PC-9 (cell line): ENCODE measurements around the gene TAOK2. TPM values are rescaled to one million over a fixed set of nuclear protein-coding genes. Genes with fewer than 3 reads are reported as not detected.

Experiments
- BruUV-seq: library from RNA; stranded (reverse); fragments of 400-500 nt; replicated peaks from 2 replicates; lab custom pipeline; 2021; lab: Mats Ljungman, UMichigan
- CTCF ChIA-PET: fragments of 300-600 bp; sonication (Branson Sonifier 250); formaldehyde crosslinking; loops from one replicate; lab custom pipeline; 2022; ENCODE audit warnings: antibody characterized with exemption; lab: Charles Lee
- POLR2A ChIA-PET: fragments of 300-600 bp; sonication (Branson Sonifier 250); formaldehyde crosslinking; loops from one replicate; lab custom pipeline; 2022; ENCODE audit warnings: antibody characterized with exemption; ENCODE audit not compliant: unreplicated experiment; lab: Charles Lee
- DNase-seq, 2 experiments: peaks; one replicate each; pipeline versions ENCODE4 v3.0.0 to v3.0.0-alpha.2; 2015 to 2022; ENCODE audit warnings: mixed read lengths in 1 of 2
- H2AFZ ChIP-seq: fragments of 200-600 bp; sonication (generic); 2 replicates; pipeline ENCODE4 v1.8.1; 2017; ENCODE audit warnings: antibody characterized with exemption
- H3F3A ChIP-seq: fragments of 200-600 bp; sonication (generic); 2 replicates; pipeline ENCODE4 v1.8.1; 2017; ENCODE audit warnings: antibody characterized with exemption, mild to moderate bottlenecking, low read depth; ENCODE audit not compliant: insufficient read depth
- H3K27ac ChIP-seq: fragments of 200-600 bp; sonication (generic); 2 replicates; pipeline ENCODE4 v1.6.1; 2016; ENCODE audit warnings: mixed run types
- H3K27me3 ChIP-seq: fragments of 200-600 bp; sonication (generic); 2 replicates; pipeline ENCODE4 v1.6.1; 2016; ENCODE audit warnings: low read depth, mixed run types; ENCODE audit not compliant: insufficient read depth
- H3K36me3 ChIP-seq: fragments of 200-600 bp; sonication (generic); 2 replicates; pipeline ENCODE4 v1.6.1; 2016; ENCODE audit warnings: low read depth, mixed run types
- H3K4me1 ChIP-seq: fragments of 200-600 bp; sonication (generic); replicated peaks from 2 replicates; pipeline ENCODE4 v1.6.1; 2016; ENCODE audit warnings: mixed run types; ENCODE audit not compliant: insufficient read depth
- H3K4me2 ChIP-seq: fragments of 200-600 bp; sonication (generic); 2 replicates; pipeline ENCODE4 v1.6.1; 2017; ENCODE audit warnings: mixed run types
- H3K4me3 ChIP-seq: fragments of 200-600 bp; sonication (generic); 2 replicates; pipeline ENCODE4 v1.6.1; 2016; ENCODE audit warnings: mixed run types
- H3K79me2 ChIP-seq: fragments of 200-600 bp; sonication (generic); 2 replicates; pipeline ENCODE4 v1.6.1; 2017; ENCODE audit warnings: low read depth, mixed run types
- H3K9me2 ChIP-seq: fragments of 200-600 bp; sonication (generic); 2 replicates; pipeline ENCODE4 v1.8.1; 2017; ENCODE audit warnings: mild to moderate bottlenecking; ENCODE audit not compliant: insufficient read depth
- H3K9me3 ChIP-seq: fragments of 200-600 bp; sonication (generic); 2 replicates; pipeline ENCODE4 v1.8.1; 2016; ENCODE audit warnings: low read depth; ENCODE audit not compliant: insufficient read depth
- H4K20me1 ChIP-seq: fragments of 200-600 bp; sonication (generic); 2 replicates; pipeline ENCODE4 v1.8.1; 2017; ENCODE audit not compliant: insufficient read depth
- CTCF ChIP-seq: fragments of 200-600 bp; sonication (generic); conservative IDR thresholded peaks from 2 replicates; pipeline ENCODE4 v1.6.1; 2017; ENCODE audit warnings: mixed run types, antibody characterized with exemption, mild to moderate bottlenecking, moderate library complexity
- EZH2 ChIP-seq: fragments of 200-600 bp; sonication (generic); IDR thresholded peaks from 2 replicates; pipeline ENCODE4 v1.8.0; 2017; ENCODE audit warnings: antibody characterized with exemption, low read depth
- intact Hi-C: fragments of 100-400 bp; cut with micrococcal nuclease; formaldehyde crosslinking; loops from one replicate; pipeline ENCODE4 v1.10.0; 2022; ENCODE audit not compliant: unreplicated experiment
- total RNA-seq: library from RNA; stranded (reverse); gene quantifications from 2 replicates; pipeline ENCODE4 v1.2.3, GENCODE V29; 2021

The TAOK2 gene
- total RNA-seq, 1 experiment from 2014 or later: 82.9 TPM

GRCh38 chr16:29989111-29989858 is 15.6 kb downstream of the TAOK2 start:
- no TSS peak for BruUV-seq
- no peak overlapping the region for H3K27ac ChIP-seq

GRCh38 chr16:29990034-29990433 is 16.4 kb downstream of the TAOK2 start:
- H3K27me3 ChIP-seq: no peaks in the 10 kb centered on the region
- ChIA-PET POLR2A (no interaction called here), CTCF (interaction anchor here (0.6 kb wide), 1 partner anchor 125 kb away, joined by 6 read pairs; no protein-coding TSS in a partner anchor)
- no TSS peak for BruUV-seq
- no peaks in the 10 kb centered on the region for H4K20me1 ChIP-seq
- H3K4me1 ChIP-seq: peaks cover 17% of the 10 kb centered on the region
- H3K79me2 ChIP-seq: no peaks in the 10 kb centered on the region
- no peaks in the 10 kb centered on the region for H3K9me3 ChIP-seq
- intact Hi-C loops: no loop called here
- H3K4me3 ChIP-seq: no peak overlapping the region
- no peak overlapping the region for H3K4me2 ChIP-seq
- no peak overlapping the region for H3K27ac ChIP-seq
- no peak overlapping the region for H2AFZ ChIP-seq
- TF ChIP-seq CTCF: no peak
- TF ChIP-seq EZH2: no peak
- H3K36me3 ChIP-seq: peaks cover 6% of the 10 kb centered on the region; the same call in 1 of the 2 replicates
- no peaks in the 10 kb centered on the region for H3K9me2 ChIP-seq
- DNase-seq: no peak
- H3F3A ChIP-seq: peaks cover 34% of the 10 kb centered on the region

More at GRCh38 chr16:29989111-29989858, 15.6 kb downstream of the TAOK2 start:
- H3K4me3 ChIP-seq: no peak overlapping the region
- ChIA-PET CTCF (interaction anchor here (0.6 kb wide), 1 partner anchor 125 kb away, joined by 6 read pairs; no protein-coding TSS in a partner anchor), POLR2A (no interaction called here)
- TF ChIP-seq CTCF (no peak), EZH2 (no peak)
- no peak overlapping the region for H3K4me2 ChIP-seq
- peaks cover 11% of the 10 kb centered on the region for H3K36me3 ChIP-seq
- H3K27me3 ChIP-seq: no peaks in the 10 kb centered on the region
- no peak overlapping the region for H2AFZ ChIP-seq
- no peak for DNase-seq
- H3K4me1 ChIP-seq: peaks cover 10% of the 10 kb centered on the region
- no peaks in the 10 kb centered on the region for H3K9me2 ChIP-seq
- H4K20me1 ChIP-seq: no peaks in the 10 kb centered on the region
- H3K79me2 ChIP-seq: no peaks in the 10 kb centered on the region
- H3F3A ChIP-seq: peaks cover 30% of the 10 kb centered on the region
- H3K9me3 ChIP-seq: no peaks in the 10 kb centered on the region
- intact Hi-C loops: no loop called here

GRCh38 chr16:29990883-29991570 is 17.4 kb downstream of the TAOK2 start:
- intact Hi-C loops: no loop called here
- DNase-seq: no peak
- Histone ChIP-seq H3K27me3 (no peaks in the 10 kb centered on the region), H2AFZ (no peak overlapping the region), H3K9me2 (no peaks in the 10 kb centered on the region), H3K27ac (no peak overlapping the region), H3K79me2 (no peaks in the 10 kb centered on the region), H3K4me2 (no peak overlapping the region), H3K4me3 (no peak overlapping the region), H3K9me3 (no peaks in the 10 kb centered on the region), H3F3A (peaks cover 38% of the 10 kb centered on the region), H3K4me1 (peaks cover 17% of the 10 kb centered on the region), H3K36me3 (no peaks in the 10 kb centered on the region; the same call in 1 of the 2 replicates), H4K20me1 (no peaks in the 10 kb centered on the region)
- ChIA-PET CTCF (interaction anchor here (0.6 kb wide), 2 partner anchors 146 to 257 kb away, joined by 3 to 5 read pairs; no protein-coding TSS in a partner anchor), POLR2A (no interaction called here)
- no peak for TF ChIP-seq EZH2
- TF ChIP-seq CTCF: no peak
- no TSS peak for BruUV-seq
